IMR-90 (cell line): Measurements from ENCODE around the gene DOK4. TPM values are rescaled to one million over a fixed set of nuclear protein-coding genes. Genes with fewer than 3 reads are reported as not detected.

Source experiments
- ATAC-seq: fragments of 200-7000 bp; cut with Tn5 transposase; 2 replicates; pipeline ENCODE4 v1.9.1; 2020; ENCODE audit warnings: low read depth, mild to moderate bottlenecking, moderate library complexity
- BruUV-seq: library from RNA; stranded (reverse); fragments of 400-500 nt; replicated peaks from 2 replicates; lab custom pipeline; 2021; lab: Mats Ljungman, UMichigan
- CTCF ChIA-PET: fragments of 300-600 bp; formaldehyde crosslinking; extraction: SDS; loops from one replicate; lab custom pipeline; 2021; ENCODE audit warnings: antibody characterized with exemption; lab: Yijun Ruan, JAX
- POLR2A ChIA-PET: fragments of 300-600 bp; sonication (Branson Sonifier 250); formaldehyde crosslinking; loops from one replicate; lab custom pipeline; 2022; ENCODE audit warnings: antibody characterized with exemption; ENCODE audit not compliant: unreplicated experiment; lab: Charles Lee
- DNase-seq: peaks from one replicate; pipeline ENCODE4 v3.0.0; 2013
- H2AFZ ChIP-seq: replicated peaks from 2 replicates; pipeline ENCODE3; 2013; ENCODE audit warnings: low read length, mild to moderate bottlenecking; ENCODE audit not compliant: poor library complexity
- H2AK5ac ChIP-seq: 2 replicates; pipeline ENCODE4 v1.6.1; 2013; ENCODE audit warnings: low read depth, low read length, inconsistent platforms
- H2AK9ac ChIP-seq: replicated peaks from 2 replicates; pipeline ENCODE3; 2013; ENCODE audit warnings: mild to moderate bottlenecking, low read depth, low read length, moderate library complexity; ENCODE audit not compliant: poor library complexity
- H2BK120ac ChIP-seq: 2 replicates; pipeline ENCODE4 v1.6.1; 2013; ENCODE audit warnings: low read depth, low read length, inconsistent platforms
- H2BK15ac ChIP-seq: 3 replicates; pipeline ENCODE4 v1.6.1; 2013; ENCODE audit warnings: low read depth, low read length, inconsistent platforms
- H2BK20ac ChIP-seq: 2 replicates; pipeline ENCODE4 v1.6.1; 2013; ENCODE audit warnings: low read depth, mild to moderate bottlenecking, inconsistent platforms, low read length, moderate library complexity
- H2BK5ac ChIP-seq: 2 replicates; pipeline ENCODE4 v1.6.1; 2013; ENCODE audit warnings: mild to moderate bottlenecking, low read depth, low read length, inconsistent platforms; ENCODE audit not compliant: poor library complexity, severe bottlenecking
- H3K14ac ChIP-seq: replicated peaks from 2 replicates; pipeline ENCODE4 v1.6.1; 2013; ENCODE audit warnings: low read depth, low read length, inconsistent platforms
- H3K18ac ChIP-seq: 2 replicates; pipeline ENCODE4 v1.6.1; 2013; ENCODE audit warnings: low read depth, low read length, control low read depth
- H3K23ac ChIP-seq: 2 replicates; pipeline ENCODE4 v1.6.1; 2013; ENCODE audit warnings: low read depth, low read length, inconsistent platforms
- H3K27ac ChIP-seq: 2 replicates; pipeline ENCODE4 v1.5.1; 2013; ENCODE audit warnings: mild to moderate bottlenecking, control low read depth, low read length; ENCODE audit not compliant: insufficient read depth
- H3K27me3 ChIP-seq: 2 replicates; pipeline ENCODE4 v1.6.1; 2013; ENCODE audit warnings: low read length; ENCODE audit not compliant: control insufficient read depth, insufficient read depth
- H3K36me3 ChIP-seq: 2 replicates; pipeline ENCODE4 v1.6.1; 2013; ENCODE audit warnings: low read length, mixed read lengths; ENCODE audit not compliant: control insufficient read depth, insufficient read depth
- H3K4ac ChIP-seq: 2 replicates; pipeline ENCODE4 v1.6.1; 2013; ENCODE audit warnings: low read depth, low read length, inconsistent platforms
- H3K4me1 ChIP-seq: 2 replicates; pipeline ENCODE4 v1.6.1; 2013; ENCODE audit warnings: low read length, mixed read lengths; ENCODE audit not compliant: control insufficient read depth, insufficient read depth
- H3K4me2 ChIP-seq: 2 replicates; pipeline ENCODE4 v1.6.1; 2013; ENCODE audit warnings: low read depth, mild to moderate bottlenecking, control low read depth, low read length, moderate library complexity
- H3K4me3 ChIP-seq: 2 replicates; pipeline ENCODE4 v1.5.1; 2013; ENCODE audit warnings: low read depth, mild to moderate bottlenecking, control low read depth, low read length, moderate library complexity; ENCODE audit not compliant: insufficient read depth
- H3K56ac ChIP-seq: 2 replicates; pipeline ENCODE4 v1.6.1; 2013; ENCODE audit warnings: low read length, inconsistent platforms; ENCODE audit not compliant: insufficient read depth; ENCODE audit errors: extremely low read depth
- H3K79me1 ChIP-seq, 2 experiments: 2 replicates each; pipeline ENCODE4 v1.6.1; 2013; ENCODE audit warnings: low read length in 2 of 2, inconsistent platforms in 1 of 2, low read depth in 1 of 2
- H3K9ac ChIP-seq: 2 replicates; pipeline ENCODE4 v1.6.1; 2013; ENCODE audit warnings: low read depth, low read length, control low read depth
- H3K9me1 ChIP-seq: 2 replicates; pipeline ENCODE4 v1.6.1; 2013; ENCODE audit warnings: low read length, inconsistent platforms; ENCODE audit not compliant: insufficient read depth
- H3K9me3 ChIP-seq: 2 replicates; pipeline ENCODE4 v1.6.1; 2013; ENCODE audit warnings: low read length; ENCODE audit not compliant: control insufficient read depth, insufficient read depth
- H4K20me1 ChIP-seq: 2 replicates; pipeline ENCODE4 v1.6.1; 2013; ENCODE audit warnings: low read length, inconsistent platforms; ENCODE audit not compliant: insufficient read depth
- H4K5ac ChIP-seq: 2 replicates; pipeline ENCODE4 v1.6.1; 2013; ENCODE audit warnings: mild to moderate bottlenecking, low read depth, low read length, control low read depth
- H4K8ac ChIP-seq, 2 experiments: 2 replicates each; pipeline ENCODE4 v1.6.1; 2013; ENCODE audit warnings: low read depth in 2 of 2, low read length in 2 of 2, control low read depth in 1 of 2, inconsistent platforms in 1 of 2
- H4K91ac ChIP-seq: 2 replicates; pipeline ENCODE4 v1.6.1; 2013; ENCODE audit warnings: low read depth, low read length, inconsistent platforms; ENCODE audit not compliant: insufficient read depth
- NFE2L2 ChIP-seq: fragments of 150-350 bp; IDR thresholded peaks from 2 replicates; pipeline ENCODE4 v1.6.1; 2016; ENCODE audit warnings: low read depth, mild to moderate bottlenecking, low read length
- RCOR1 ChIP-seq: IDR thresholded peaks from 2 replicates; pipeline ENCODE4 v1.6.1; 2012; ENCODE audit warnings: mild to moderate bottlenecking, low read length, improper control_type of control experiment; ENCODE audit not compliant: insufficient replicate concordance
- USF2 ChIP-seq: fragments of 150-350 bp; IDR thresholded peaks from 2 replicates; pipeline ENCODE4 v1.6.1; 2017; ENCODE audit warnings: mild to moderate bottlenecking, antibody characterized with exemption, low read length, low read depth
- WGBS, 2 experiments: methylation state at CpG; one replicate each; pipeline versions ENCODE4 v1.1.5 to v1.1.7; 2013; ENCODE audit warnings: missing lambda C conversion rate in 2 of 2; ENCODE audit not compliant: insufficient read length in 1 of 2; ENCODE audit errors: extremely low coverage in 2 of 2; 5-methylcytosine and 5-hydroxymethylcytosine counted together
- dilution Hi-C: fragments of 300-500 bp; cut with HindIII; formaldehyde crosslinking; loops from one replicate; pipeline ENCODE4 v1.14.3; 2018; ENCODE audit warnings: low sequenced_read_pairs; ENCODE audit not compliant: unreplicated experiment
- in situ Hi-C: fragments of 300-500 bp; cut with MboI; formaldehyde crosslinking; loops from 3 replicates; pipeline ENCODE4 v1.14.3; 2019; ENCODE audit warnings: low sequenced_read_pairs, inconsistent platforms, mixed read lengths
- intact Hi-C: fragments of 100-400 bp; cut with micrococcal nuclease; formaldehyde crosslinking; loops from 2 replicates; pipeline ENCODE4 v1.10.0; 2022
- polyA plus RNA-seq, 3 experiments: library from polyadenylated mRNA; depleted of rRNA; stranded (reverse); fragments of >200 nt; gene quantifications; 2 replicates each; pipeline ENCODE4 v1.2.3, GENCODE V29; 2012; ENCODE audit warnings: low replicate concordance in 1 of 3
- total RNA-seq: library from RNA; depleted of rRNA; stranded (reverse); fragments of >200 nt; gene quantifications from 2 replicates; pipeline ENCODE4 v1.2.3, GENCODE V29; 2012

Gene DOK4
- total and polyA plus RNA-seq, 2 of the 4 experiments (the other 2 are of a cell fraction) = 22.0 to 25.9 TPM

GRCh38 chr16:57464523-57464922 lies 21.8 kb downstream of the DOK4 start:
- H2BK20ac ChIP-seq = no peak overlapping the region
- CTCF ChIA-PET = interaction anchor here (1.6 kb wide), 1 partner anchor 55 kb away, joined by 4 read pairs; no protein-coding TSS in a partner anchor
- H3K27ac ChIP-seq = no peak overlapping the region
- H3K56ac ChIP-seq = no peak overlapping the region
- H3K4ac ChIP-seq = no peak overlapping the region
- no peak overlapping the region for H2AFZ ChIP-seq
- no peak overlapping the region for H2BK15ac ChIP-seq
- no peak overlapping the region for H2BK120ac ChIP-seq
- peaks cover 4% of the 10 kb centered on the region for H3K4me1 ChIP-seq
- no peaks in the 10 kb centered on the region for H3K27me3 ChIP-seq
- H3K4me3 ChIP-seq = no peak overlapping the region
- POLR2A ChIA-PET = no interaction called here
- no peak overlapping the region for H3K4me2 ChIP-seq
- H3K14ac ChIP-seq = no peak overlapping the region
- no peak overlapping the region for H4K5ac ChIP-seq
- no TSS peak for BruUV-seq
- H3K9me3 ChIP-seq = no peaks in the 10 kb centered on the region
- H3K9ac ChIP-seq = no peak overlapping the region
- peaks cover 17 to 48% of the 10 kb centered on the region in 2 experiments for H3K79me1 ChIP-seq
- intact Hi-C loops (no loop called here), in situ Hi-C loops (no loop called here), dilution Hi-C loops (no loop called here)
- TF ChIP-seq NFE2L2 (no peak), USF2 (no peak), RCOR1 (no peak)
- peaks cover 44% of the 10 kb centered on the region for H3K36me3 ChIP-seq
- H3K9me1 ChIP-seq = no peaks in the 10 kb centered on the region
- no CpG with 5 or more reads among the region's 2 CpGs for WGBS, 2 experiments
- no peak overlapping the region for H4K91ac ChIP-seq
- no peak overlapping the region for H2BK5ac ChIP-seq
- no peak overlapping the region for H3K23ac ChIP-seq
- peaks cover 9% of the 10 kb centered on the region; the same call in 1 of the 2 replicates for H4K20me1 ChIP-seq
- H4K8ac ChIP-seq = no peak overlapping the region
- ATAC-seq (no peak), DNase-seq (no peak)
- H3K18ac ChIP-seq = no peak overlapping the region
- H2AK5ac ChIP-seq = no peak overlapping the region
- H2AK9ac ChIP-seq = no peak overlapping the region
